ENCODE results near the gene UNC93B1. TPM values are rescaled to one million over a fixed set of nuclear protein-coding genes. Genes with fewer than 3 reads are reported as not detected.

The UNC93B1 gene
- total and polyA plus RNA-seq, 7 experiments from 2014 or later, result 4.3 to 76.3 (median 12.7) TPM

DNA sequence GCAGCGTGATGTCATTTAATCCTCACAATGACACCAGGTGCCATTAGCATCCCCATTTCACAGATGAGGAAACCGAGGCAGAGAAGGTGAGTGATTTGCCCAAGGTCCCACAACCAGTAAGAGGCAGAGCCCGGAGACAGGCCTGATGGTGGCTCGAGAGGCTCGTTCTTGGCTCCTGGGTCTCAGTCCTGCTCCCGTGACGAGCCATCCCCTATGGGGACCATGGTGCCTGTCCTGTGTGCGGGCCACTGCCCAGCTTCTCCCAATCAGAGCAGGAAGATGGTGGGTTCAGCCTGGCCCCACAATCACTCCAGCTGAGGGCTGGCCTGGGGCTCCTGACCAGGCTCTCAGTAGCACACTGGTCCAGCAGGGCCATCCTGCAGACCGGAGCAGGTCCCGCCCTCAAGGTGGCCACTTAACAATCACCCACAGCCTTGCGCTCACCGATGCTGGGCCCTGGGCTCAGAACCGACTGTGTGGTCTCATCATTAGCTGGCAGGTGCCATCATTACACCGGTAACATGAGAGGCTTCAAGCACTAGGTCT, 9.8 kb upstream of the UNC93B1 start:
- H3K4me3 Mint-ChIP-seq, result no peak overlapping the region
- DNase-seq, result no peak
- Histone ChIP-seq H3K4me1 (ENCODE audit: control insufficient read depth in 2 of 2, insufficient read depth in 2 of 2, low read length in 2 of 2) (no peaks in the 10 kb centered on the region), H3K27ac (ENCODE audit: low read depth, low read length) (no peak overlapping the region), H3K36me3 (ENCODE audit: control insufficient read depth in 2 of 3, insufficient read depth in 3 of 3, low read length in 3 of 3) (no peaks in the 10 kb centered on the region), H3K4me3 (ENCODE audit: low read length) (no peak overlapping the region), H3K27me3 (ENCODE audit: control insufficient read depth in 2 of 2, insufficient read depth in 2 of 2, low read length in 2 of 2) (no peaks in the 10 kb centered on the region), H3K9me3 (ENCODE audit: control insufficient read depth in 2 of 3, low read length in 3 of 3) (no peaks in the 10 kb centered on the region)
- H3K9me3 Mint-ChIP-seq, result no peaks in the 10 kb centered on the region
- H3K4me1 Mint-ChIP-seq, result peaks cover 4 to 17% (median 11%) of the 10 kb centered on the region in 7 donors
- CTCF ChIA-PET, result no interaction called here
- peaks cover 0 to 11% (median 0%) of the 10 kb centered on the region in 5 donors for H3K27me3 Mint-ChIP-seq
- POLR2A ChIA-PET, result no interaction called here
- intact Hi-C loops (cut with micrococcal nuclease), result no loop called here
- no peak for ATAC-seq
- no peak overlapping the region for H3K27ac Mint-ChIP-seq
- no peaks in the 10 kb centered on the region for H3K36me3 Mint-ChIP-seq

- H3K9me3 Mint-ChIP-seq, result no peaks in the 10 kb centered on the region
- peak overlapping the region in 1 of 9 donors; percentile 25 for H3K27ac Mint-ChIP-seq
- ATAC-seq (no peak), DNase-seq (no peak)
- peaks cover 4 to 16% (median 11%) of the 10 kb centered on the region in 7 donors for H3K4me1 Mint-ChIP-seq
- Histone ChIP-seq H3K4me3 (ENCODE audit: low read length) (no peak overlapping the region), H3K27ac (ENCODE audit: low read depth, low read length) (no peak overlapping the region), H3K4me1 (ENCODE audit: control insufficient read depth in 2 of 2, insufficient read depth in 2 of 2, low read length in 2 of 2) (no peaks in the 10 kb centered on the region), H3K36me3 (ENCODE audit: control insufficient read depth in 2 of 3, insufficient read depth in 3 of 3, low read length in 3 of 3) (no peaks in the 10 kb centered on the region), H3K27me3 (ENCODE audit: control insufficient read depth in 2 of 2, insufficient read depth in 2 of 2, low read length in 2 of 2) (no peaks in the 10 kb centered on the region), H3K9me3 (ENCODE audit: control insufficient read depth in 2 of 3, low read length in 3 of 3) (no peaks in the 10 kb centered on the region)
- no peak overlapping the region for H3K4me3 Mint-ChIP-seq
- no peaks in the 10 kb centered on the region for H3K36me3 Mint-ChIP-seq
- intact Hi-C loops (cut with micrococcal nuclease), result no loop called here
- peaks cover 0 to 11% (median 0%) of the 10 kb centered on the region in 5 donors for H3K27me3 Mint-ChIP-seq
- POLR2A ChIA-PET, result no interaction called here
- CTCF ChIA-PET, result no interaction called here
Measured at GRCh38 chr11:68012843-68013610, 9.1 kb upstream of the UNC93B1 start.

DNA sequence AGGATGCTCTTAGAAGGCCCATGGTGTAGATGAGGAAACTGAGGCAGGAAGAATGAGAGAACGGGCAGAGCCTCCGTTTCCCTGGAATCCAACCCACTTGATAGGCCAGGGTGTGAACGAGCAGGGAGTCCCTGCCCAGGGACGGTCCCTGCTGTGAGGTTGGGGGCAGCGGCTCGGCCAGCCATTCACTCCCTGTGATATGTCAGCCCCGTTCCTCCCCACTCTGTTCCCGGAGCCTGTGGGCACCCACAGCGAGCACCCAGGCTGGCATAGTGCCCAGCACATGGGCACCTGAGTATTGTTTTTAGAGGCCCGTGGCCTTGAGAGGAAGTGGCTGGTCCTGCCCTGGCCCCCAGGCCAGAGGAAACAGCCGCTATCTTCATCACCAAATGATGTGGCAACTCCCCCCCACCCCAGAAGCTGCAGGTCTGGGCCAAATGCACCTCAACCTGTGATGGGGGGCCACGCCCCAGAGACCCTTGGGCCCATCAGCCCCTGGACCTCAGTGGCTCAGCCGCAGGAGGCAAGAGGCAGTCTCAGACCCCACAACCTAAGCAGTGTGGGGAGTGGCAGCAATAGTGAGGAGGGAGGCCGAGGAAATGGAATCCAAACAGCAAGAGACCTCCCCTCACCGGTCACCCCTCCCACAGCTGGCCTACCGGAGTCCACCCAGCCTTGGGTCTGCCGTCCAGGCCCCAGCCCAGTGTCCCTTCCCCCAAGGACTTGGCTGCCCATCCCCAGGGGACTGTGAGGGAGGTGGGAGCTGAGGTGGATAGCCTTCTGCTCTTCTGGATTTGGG, 8.3 kb upstream of the UNC93B1 start:
- intact Hi-C loops (cut with micrococcal nuclease), result no loop called here
- H3K4me3 Mint-ChIP-seq, result no peak overlapping the region
- no peaks in the 10 kb centered on the region for H3K9me3 Mint-ChIP-seq
- H3K36me3 Mint-ChIP-seq, result no peaks in the 10 kb centered on the region
- Histone ChIP-seq H3K36me3 (ENCODE audit: control insufficient read depth in 2 of 3, insufficient read depth in 3 of 3, low read length in 3 of 3) (no peaks in the 10 kb centered on the region), H3K4me1 (ENCODE audit: control insufficient read depth in 2 of 2, insufficient read depth in 2 of 2, low read length in 2 of 2) (no peaks in the 10 kb centered on the region), H3K27me3 (ENCODE audit: control insufficient read depth in 2 of 2, insufficient read depth in 2 of 2, low read length in 2 of 2) (no peaks in the 10 kb centered on the region), H3K27ac (ENCODE audit: low read depth, low read length) (no peak overlapping the region), H3K4me3 (ENCODE audit: low read length) (no peak overlapping the region), H3K9me3 (ENCODE audit: control insufficient read depth in 2 of 3, low read length in 3 of 3) (no peaks in the 10 kb centered on the region)
- no peak for ATAC-seq
- ChIA-PET POLR2A (no interaction called here), CTCF (no interaction called here)
- peaks cover 0 to 11% (median 0%) of the 10 kb centered on the region in 5 donors for H3K27me3 Mint-ChIP-seq
- DNase-seq, result no peak
- no peak overlapping the region for H3K27ac Mint-ChIP-seq
- H3K4me1 Mint-ChIP-seq, result peaks cover 4 to 14% (median 11%) of the 10 kb centered on the region in 7 donors

- Mint-ChIP-seq H3K9me3 (no peaks in the 10 kb centered on the region), H3K27me3 (peaks cover 0 to 11% (median 0%) of the 10 kb centered on the region in 5 donors), H3K36me3 (no peaks in the 10 kb centered on the region), H3K4me3 (no peak overlapping the region), H3K4me1 (peaks cover 4 to 14% (median 11%) of the 10 kb centered on the region in 7 donors), H3K27ac (no peak overlapping the region)
- Histone ChIP-seq H3K4me3 (ENCODE audit: low read length) (no peak overlapping the region), H3K9me3 (ENCODE audit: control insufficient read depth in 2 of 3, low read length in 3 of 3) (no peaks in the 10 kb centered on the region), H3K4me1 (ENCODE audit: control insufficient read depth in 2 of 2, insufficient read depth in 2 of 2, low read length in 2 of 2) (no peaks in the 10 kb centered on the region), H3K27me3 (ENCODE audit: control insufficient read depth in 2 of 2, insufficient read depth in 2 of 2, low read length in 2 of 2) (no peaks in the 10 kb centered on the region), H3K27ac (ENCODE audit: low read depth, low read length) (no peak overlapping the region), H3K36me3 (ENCODE audit: control insufficient read depth in 2 of 3, insufficient read depth in 3 of 3, low read length in 3 of 3) (no peaks in the 10 kb centered on the region)
- ChIA-PET CTCF (interaction anchor here (0.7 kb wide), 1 partner anchor 137 kb away, joined by 3 read pairs; no protein-coding TSS in a partner anchor), POLR2A (no interaction called here)
- no peak for DNase-seq
- intact Hi-C loops (cut with micrococcal nuclease), result no loop called here
- ATAC-seq, result no peak
Measured at GRCh38 chr11:68011051-68011943, 7.4 kb upstream of the UNC93B1 start.

GRCh38 chr11:68010090-68011041, 6.5 kb upstream of the UNC93B1 start, which contains the start of gene ALDH3B1:
Gene ALDH3B1 (plus strand): TSS chr11:68010327. CDS start chr11:68015298, 4,971 bp downstream.
- Histone ChIP-seq H3K36me3 (ENCODE audit: control insufficient read depth in 2 of 3, insufficient read depth in 3 of 3, low read length in 3 of 3) (no peaks in the 10 kb centered on the region), H3K27ac (ENCODE audit: low read depth, low read length) (no peak within 1 kb of the TSS), H3K27me3 (ENCODE audit: control insufficient read depth in 2 of 2, insufficient read depth in 2 of 2, low read length in 2 of 2) (no peaks in the 10 kb centered on the region), H3K9me3 (ENCODE audit: control insufficient read depth in 2 of 3, low read length in 3 of 3) (no peaks in the 10 kb centered on the region), H3K4me3 (ENCODE audit: low read length) (no peak within 1 kb of the TSS), H3K4me1 (ENCODE audit: control insufficient read depth in 2 of 2, insufficient read depth in 2 of 2, low read length in 2 of 2) (no peaks in the 10 kb centered on the region)
- Mint-ChIP-seq H3K9me3 (no peaks in the 10 kb centered on the region), H3K4me3 (peak within 1 kb of the TSS in 2 of 10 donors; percentile 17 to 21), H3K27me3 (peaks cover 0 to 11% (median 0%) of the 10 kb centered on the region in 5 donors), H3K36me3 (no peaks in the 10 kb centered on the region), H3K4me1 (peaks cover 4 to 14% (median 11%) of the 10 kb centered on the region in 7 donors), H3K27ac (peak within 1 kb of the TSS in 2 of 9 donors; percentile 23 to 37)
- intact Hi-C loops (cut with micrococcal nuclease), result no loop called here
- peak in 1 of 9 donors; percentile 31 for DNase-seq
- ChIA-PET CTCF (no interaction called here), POLR2A (no interaction called here)
- peak; percentile 77 for ATAC-seq
